H1 (cell line): Measurements from ENCODE around the gene PLA2R1.

Experiments
- EP300 ChIP-seq, 2 experiments: IDR thresholded peaks; 1 replicate in 1 of 2; 2 replicates in 1 of 2; pipeline ENCODE4 v1.6.1; 2011 to 2012; ENCODE audit warnings: low read depth in 2 of 2, low read length in 2 of 2, mild to moderate bottlenecking in 2 of 2, borderline replicate concordance in 1 of 2, inconsistent platforms in 1 of 2, moderate library complexity in 1 of 2
- HDAC2 ChIP-seq, 2 experiments: fragments of 300-600 bp in 1 of 2; sonication (generic) in 1 of 2; IDR thresholded peaks; 2 replicates each; pipeline ENCODE4 v1.6.1; 2011 to 2012; ENCODE audit warnings: low read depth in 2 of 2, low read length in 2 of 2, mild to moderate bottlenecking in 2 of 2, moderate library complexity in 2 of 2, borderline replicate concordance in 1 of 2, inconsistent platforms in 1 of 2
- POLR2AphosphoS5 ChIP-seq: IDR thresholded peaks from 2 replicates; pipeline ENCODE4 v1.6.1; 2011; ENCODE audit warnings: low read depth, low read length
- TF ChIP-seq, protein P1 (sequence below), 3 experiments: IDR thresholded peaks; 1 replicate in 2 of 3; 2 replicates in 1 of 3; pipeline versions ENCODE4 v1.5.1 to v1.6.1; 2011; ENCODE audit warnings: low read length in 3 of 3, mild to moderate bottlenecking in 3 of 3, inconsistent platforms in 2 of 3, low read depth in 1 of 3, moderate library complexity in 1 of 3; ENCODE audit not compliant: insufficient read depth in 1 of 3; ENCODE audit errors: control extremely low read depth in 1 of 3

GRCh38 chr2:159933040-159933726, 129.2 kb downstream of the PLA2R1 start:
- TF ChIP-seq POLR2AphosphoS5 (no peak), HDAC2 (IDR thresholded peaks at IDR 0.05; ENCODE audit: borderline replicate concordance in 1 of 2, low read depth in 2 of 2, low read length in 2 of 2) (no peak), EP300 (IDR thresholded peaks at IDR 0.05; ENCODE audit: borderline replicate concordance in 1 of 2, low read depth in 2 of 2, low read length in 2 of 2) (no peak)
- TF ChIP-seq, protein P1, sequence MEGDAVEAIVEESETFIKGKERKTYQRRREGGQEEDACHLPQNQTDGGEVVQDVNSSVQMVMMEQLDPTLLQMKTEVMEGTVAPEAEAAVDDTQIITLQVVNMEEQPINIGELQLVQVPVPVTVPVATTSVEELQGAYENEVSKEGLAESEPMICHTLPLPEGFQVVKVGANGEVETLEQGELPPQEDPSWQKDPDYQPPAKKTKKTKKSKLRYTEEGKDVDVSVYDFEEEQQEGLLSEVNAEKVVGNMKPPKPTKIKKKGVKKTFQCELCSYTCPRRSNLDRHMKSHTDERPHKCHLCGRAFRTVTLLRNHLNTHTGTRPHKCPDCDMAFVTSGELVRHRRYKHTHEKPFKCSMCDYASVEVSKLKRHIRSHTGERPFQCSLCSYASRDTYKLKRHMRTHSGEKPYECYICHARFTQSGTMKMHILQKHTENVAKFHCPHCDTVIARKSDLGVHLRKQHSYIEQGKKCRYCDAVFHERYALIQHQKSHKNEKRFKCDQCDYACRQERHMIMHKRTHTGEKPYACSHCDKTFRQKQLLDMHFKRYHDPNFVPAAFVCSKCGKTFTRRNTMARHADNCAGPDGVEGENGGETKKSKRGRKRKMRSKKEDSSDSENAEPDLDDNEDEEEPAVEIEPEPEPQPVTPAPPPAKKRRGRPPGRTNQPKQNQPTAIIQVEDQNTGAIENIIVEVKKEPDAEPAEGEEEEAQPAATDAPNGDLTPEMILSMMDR (IDR thresholded peaks at IDR 0.05; ENCODE audit: control extremely low read depth in 1 of 3, insufficient read depth in 1 of 3, low read depth in 1 of 3, low read length in 3 of 3) = no peak
